Esophagus squamous epithelium (tissue), 4 donors: ENCODE data around the gene RNLS.

Experiments used
- CTCF ChIP-seq, 6 experiments: fragments of 450-650 bp in 4 of 6; fragments of 200-600 bp in 2 of 6; sonication (generic) in 2 of 6; IDR thresholded peaks; one replicate each; pipeline ENCODE4 v1.5.1; 2016 to 2019; ENCODE audit warnings: antibody characterized with exemption in 6 of 6, mild to moderate bottlenecking in 4 of 6, moderate library complexity in 4 of 6
- POLR2A ChIP-seq, 4 donors: fragments of 450-650 bp; IDR thresholded peaks; one replicate each; pipeline ENCODE4 v1.6.1; 2017; ENCODE audit warnings: antibody characterized with exemption in 4 of 4, mild to moderate bottlenecking in 4 of 4, moderate library complexity in 3 of 4

GRCh38 chr10:88507826-88508453 lies 75.2 kb downstream of the RNLS start:
- TF ChIP-seq CTCF (IDR thresholded peaks at IDR 0.05) (no peak), POLR2A (IDR thresholded peaks at IDR 0.05) (no peak)
